ENCODE data around the gene CKB. TPM values are rescaled to one million over a fixed set of nuclear protein-coding genes. Genes with fewer than 3 reads are reported as not detected.

Gene CKB
- total RNA-seq, 2 experiments from 2014 or later = 0.82 to 3.0 TPM

DNA sequence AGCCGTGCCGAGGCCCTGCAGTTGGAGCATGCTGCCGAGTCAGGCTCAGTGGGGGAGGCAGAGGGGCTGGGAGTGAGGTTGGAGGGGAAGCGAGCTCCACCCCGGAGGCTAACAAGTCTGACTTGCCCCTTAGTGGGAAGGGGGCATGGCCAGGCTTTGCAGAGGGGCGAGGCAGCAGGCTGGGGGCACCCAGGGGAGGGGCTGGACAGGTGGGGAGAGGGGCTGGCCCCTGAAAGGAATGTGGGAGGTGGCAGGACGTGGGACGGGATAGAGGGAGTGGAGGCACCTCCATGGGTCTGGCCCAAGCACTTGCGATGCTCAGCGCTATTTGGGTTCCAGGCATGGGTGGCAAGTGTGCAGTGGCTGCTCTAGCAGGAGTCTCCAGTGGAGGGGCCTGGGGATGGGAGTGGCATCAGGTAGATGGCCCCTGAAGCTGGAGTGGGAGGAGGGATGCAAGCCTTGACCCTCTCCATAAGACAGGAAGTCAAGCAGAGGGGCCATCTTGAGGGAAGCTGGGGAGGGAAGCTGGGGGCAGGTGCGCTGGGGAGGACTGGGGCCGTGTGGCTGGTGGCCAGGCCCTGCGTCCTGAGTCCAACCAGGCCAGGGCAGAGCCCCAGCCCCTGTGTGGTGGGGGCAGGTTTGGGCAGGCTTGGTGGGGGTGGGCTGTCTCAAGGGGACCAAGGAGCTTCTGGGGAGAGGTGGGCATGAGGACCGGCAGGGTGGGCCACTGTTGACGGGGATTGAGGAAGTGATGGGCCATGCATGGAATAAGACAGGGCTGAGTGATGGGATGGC is 9.0 kb upstream of the CKB start:
- no peaks in the 10 kb centered on the region for H3K9me2 ChIP-seq (ENCODE audit: insufficient read depth, low read length)
- peaks cover 28% of the 10 kb centered on the region for H3K4me1 ChIP-seq (ENCODE audit: insufficient read depth, low read length, poor library complexity, severe bottlenecking)
- peak overlapping the region; percentile 84 for H3K4me2 ChIP-seq (ENCODE audit: low read length)
- peaks cover 38% of the 10 kb centered on the region; the same call in 1 of the 2 replicates for H3K36me3 ChIP-seq (ENCODE audit: insufficient read depth, low read length)
- H3K4me3 ChIP-seq (ENCODE audit: low read depth, low read length, poor library complexity, severe bottlenecking) = no peak overlapping the region
- no peak for TF ChIP-seq EZH2phosphoT487 (IDR thresholded peaks at IDR 0.05; ENCODE audit: borderline replicate concordance, low read depth, low read length)
- TF ChIP-seq, protein P1, sequence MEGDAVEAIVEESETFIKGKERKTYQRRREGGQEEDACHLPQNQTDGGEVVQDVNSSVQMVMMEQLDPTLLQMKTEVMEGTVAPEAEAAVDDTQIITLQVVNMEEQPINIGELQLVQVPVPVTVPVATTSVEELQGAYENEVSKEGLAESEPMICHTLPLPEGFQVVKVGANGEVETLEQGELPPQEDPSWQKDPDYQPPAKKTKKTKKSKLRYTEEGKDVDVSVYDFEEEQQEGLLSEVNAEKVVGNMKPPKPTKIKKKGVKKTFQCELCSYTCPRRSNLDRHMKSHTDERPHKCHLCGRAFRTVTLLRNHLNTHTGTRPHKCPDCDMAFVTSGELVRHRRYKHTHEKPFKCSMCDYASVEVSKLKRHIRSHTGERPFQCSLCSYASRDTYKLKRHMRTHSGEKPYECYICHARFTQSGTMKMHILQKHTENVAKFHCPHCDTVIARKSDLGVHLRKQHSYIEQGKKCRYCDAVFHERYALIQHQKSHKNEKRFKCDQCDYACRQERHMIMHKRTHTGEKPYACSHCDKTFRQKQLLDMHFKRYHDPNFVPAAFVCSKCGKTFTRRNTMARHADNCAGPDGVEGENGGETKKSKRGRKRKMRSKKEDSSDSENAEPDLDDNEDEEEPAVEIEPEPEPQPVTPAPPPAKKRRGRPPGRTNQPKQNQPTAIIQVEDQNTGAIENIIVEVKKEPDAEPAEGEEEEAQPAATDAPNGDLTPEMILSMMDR (conservative IDR thresholded peaks at IDR 0.05; ENCODE audit: low read length) = no peak
- POLR2A ChIA-PET = no interaction called here
- no peaks in the 10 kb centered on the region for H3K9me3 ChIP-seq (ENCODE audit: low read length)
- CTCF ChIA-PET (ENCODE audit: unreplicated experiment) = no interaction called here
- BruUV-seq (replicated peaks) = no TSS peak
- H3K79me2 ChIP-seq (ENCODE audit: insufficient read depth, low read depth, low read length) = peaks cover 27% of the 10 kb centered on the region
- DNase-seq (ENCODE audit: low spot score) = no peak
- no peak overlapping the region for H3K27ac ChIP-seq (ENCODE audit: low read depth, low read length, poor library complexity, severe bottlenecking)
- no peak overlapping the region for H2AFZ ChIP-seq (ENCODE audit: low read length)
- intact Hi-C loops (cut with micrococcal nuclease; ENCODE audit: unreplicated experiment) = no loop called here
- no peaks in the 10 kb centered on the region; the same call in 1 of the 2 replicates for H4K20me1 ChIP-seq (ENCODE audit: insufficient read depth, low read length)

DNA sequence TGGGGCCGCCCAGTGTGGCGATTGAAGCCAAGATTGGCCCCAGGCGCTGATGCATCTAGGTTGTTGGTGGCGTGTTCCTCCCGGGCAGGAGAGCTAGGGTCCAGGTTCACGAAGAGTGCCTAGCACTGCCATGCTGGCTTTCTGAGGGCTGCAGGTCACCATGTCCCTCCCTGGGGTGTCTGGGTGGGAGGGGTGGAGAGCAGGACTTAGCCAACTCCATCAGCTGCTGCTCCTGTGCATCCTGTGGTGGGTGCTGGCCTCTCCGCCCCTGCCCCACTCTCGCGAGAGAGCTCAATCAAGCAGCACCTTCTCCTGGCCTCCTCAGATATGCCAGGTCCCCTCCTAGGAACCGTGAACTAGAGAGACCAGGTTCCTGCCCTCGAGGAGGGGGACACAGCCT is 8.2 kb upstream of the CKB start:
- intact Hi-C loops (cut with micrococcal nuclease; ENCODE audit: unreplicated experiment) = no loop called here

More for the DNA sequence above, 8.2 kb upstream of the CKB start:
- Histone ChIP-seq H4K20me1 (ENCODE audit: insufficient read depth, low read length) (no peaks in the 10 kb centered on the region), H2AFZ (ENCODE audit: low read length) (no peak overlapping the region), H3K9me2 (ENCODE audit: insufficient read depth, low read length) (no peaks in the 10 kb centered on the region), H3K4me2 (ENCODE audit: low read length) (peak overlapping the region; percentile 84), H3K36me3 (ENCODE audit: insufficient read depth, low read length) (peaks cover 38% of the 10 kb centered on the region; the same call in 1 of the 2 replicates), H3K4me3 (ENCODE audit: low read depth, low read length, poor library complexity, severe bottlenecking) (no peak overlapping the region), H3K4me1 (ENCODE audit: insufficient read depth, low read length, poor library complexity, severe bottlenecking) (peaks cover 28% of the 10 kb centered on the region), H3K9me3 (ENCODE audit: low read length) (no peaks in the 10 kb centered on the region), H3K79me2 (ENCODE audit: insufficient read depth, low read depth, low read length) (peaks cover 27% of the 10 kb centered on the region), H3K27ac (ENCODE audit: low read depth, low read length, poor library complexity, severe bottlenecking) (no peak overlapping the region)
- POLR2A ChIA-PET = interaction anchor here (0.6 kb wide), 1 partner anchor 80 kb away, joined by 3 read pairs; no protein-coding TSS in a partner anchor
- no TSS peak for BruUV-seq (replicated peaks)
- DNase-seq (ENCODE audit: low spot score) = no peak
- CTCF ChIA-PET (ENCODE audit: unreplicated experiment) = no interaction called here
- TF ChIP-seq EZH2phosphoT487 (IDR thresholded peaks at IDR 0.05; ENCODE audit: borderline replicate concordance, low read depth, low read length) = no peak
- TF ChIP-seq, protein P1 (conservative IDR thresholded peaks at IDR 0.05; ENCODE audit: low read length) = no peak

Measured in OCI-LY7 (cell line).